ENCODE measurements around the gene RNASE2.
"Not testable (repeated sequence)": the region's sequence is repeated elsewhere in the genome, so short reads cannot be mapped to it uniquely, and the experiment has no call there.

GRCh38 chr14:20955538-20955873, 219 bp downstream of the RNASE2 start:
- TF ChIP-seq CTCF, POLR2A (IDR thresholded peaks at IDR 0.05): not testable (repeated sequence)
